Esophagus muscularis mucosa (tissue), 4 donors: ENCODE measurements around the gene NDUFAF8. TPM values are rescaled to one million over a fixed set of nuclear protein-coding genes. Genes with fewer than 3 reads are reported as not detected.

Source experiments
- DNase-seq: peaks from one replicate; pipeline ENCODE4 v3.0.0-alpha.2; 2017; ENCODE audit errors: extremely low spot score
- H3K27ac ChIP-seq, 4 donors: fragments of 200-600 bp; sonication (generic); replicated peaks in 1 of 4; 1 replicate in 3 of 4; 2 replicates in 1 of 4; pipeline ENCODE4 v1.5.1; 2016 to 2019; ENCODE audit warnings: mild to moderate bottlenecking in 1 of 4
- H3K27me3 ChIP-seq, 4 donors: fragments of 200-600 bp; sonication (generic); one replicate each; pipeline versions ENCODE4 v1.5.1 to v1.6.0; 2016 to 2019
- H3K36me3 ChIP-seq, 4 donors: fragments of 200-600 bp; sonication (generic); one replicate each; pipeline ENCODE4 v1.5.1; 2016 to 2019
- H3K4me1 ChIP-seq, 4 donors: fragments of 200-600 bp; sonication (generic); one replicate each; pipeline ENCODE4 v1.5.1; 2016 to 2019
- H3K4me3 ChIP-seq, 4 donors: fragments of 200-600 bp; sonication (generic); 1 replicate in 2 of 4; 2 replicates in 2 of 4; pipeline ENCODE4 v1.5.1; 2016 to 2019; ENCODE audit warnings: mild to moderate bottlenecking in 4 of 4, moderate library complexity in 1 of 4
- H3K9me3 ChIP-seq, 4 donors: fragments of 200-600 bp; sonication (generic); 1 replicate in 3 of 4; 2 replicates in 1 of 4; pipeline ENCODE4 v1.5.1; 2016 to 2019
- CTCF ChIP-seq, 3 experiments: fragments of 200-600 bp in 2 of 3; fragments of 450-650 bp in 1 of 3; sonication (generic) in 2 of 3; IDR thresholded peaks; one replicate each; pipeline ENCODE4 v1.5.1; 2017 to 2019; ENCODE audit warnings: antibody characterized with exemption in 3 of 3, mild to moderate bottlenecking in 2 of 3, moderate library complexity in 1 of 3
- EP300 ChIP-seq: sonication (generic); formaldehyde crosslinking; IDR thresholded peaks from one replicate; pipeline ENCODE4 v1.6.1; 2017; ENCODE audit warnings: antibody characterized with exemption
- POLR2A ChIP-seq: fragments of 450-650 bp; IDR thresholded peaks from one replicate; pipeline ENCODE4 v1.6.1; 2017; ENCODE audit warnings: antibody characterized with exemption, moderate library complexity, mild to moderate bottlenecking, low read depth
- POLR2AphosphoS5 ChIP-seq, 2 donors: sonication (generic); formaldehyde crosslinking; IDR thresholded peaks; one replicate each; pipeline ENCODE4 v1.6.1; 2017; ENCODE audit warnings: antibody characterized with exemption in 2 of 2
- WGBS: methylation state at CpG from one replicate; pipeline ENCODE4 v1.1.5; 2018; 5-methylcytosine and 5-hydroxymethylcytosine counted together
- intact Hi-C: fragments of 100-400 bp; cut with DNase I; formaldehyde crosslinking; loops from one replicate; pipeline ENCODE4 v1.15.1; 2023
- total RNA-seq, 4 donors: library from RNA; depleted of rRNA; stranded (reverse); fragments of >200 nt; gene quantifications; one replicate each; pipeline versions ENCODE4 v1.1.0 to v1.2.1, GENCODE V29; 2016

Gene NDUFAF8
- total RNA-seq, 4 donors from 2014 or later = 34.6 to 54.8 (median 40.4) TPM

GRCh38 chr17:81191646-81192045 is 47.5 kb upstream of the NDUFAF8 start:
- H3K27me3 ChIP-seq = no peaks in the 10 kb centered on the region
- H3K27ac ChIP-seq = no peak overlapping the region
- intact Hi-C loops = no loop called here
- DNase-seq = no peak
- no peak overlapping the region for H3K4me3 ChIP-seq
- TF ChIP-seq CTCF (IDR thresholded peaks at IDR 0.05) (no peak), POLR2AphosphoS5 (IDR thresholded peaks at IDR 0.05) (no peak), POLR2A (no peak), EP300 (no peak)
- H3K36me3 ChIP-seq = peaks cover 0 to 56% (median 26%) of the 10 kb centered on the region in 4 donors
- peaks cover 0 to 17% (median under 1%) of the 10 kb centered on the region in 4 donors for H3K4me1 ChIP-seq
- WGBS = 82% methylated on average over 3 of the region's 14 CpGs
- H3K9me3 ChIP-seq = no peaks in the 10 kb centered on the region

- DNase-seq = no peak
- peaks cover 0 to 62% (median 29%) of the 10 kb centered on the region in 4 donors for H3K36me3 ChIP-seq
- TF ChIP-seq POLR2A = no peak
- no peak for TF ChIP-seq CTCF (IDR thresholded peaks at IDR 0.05)
- no peak for TF ChIP-seq POLR2AphosphoS5 (IDR thresholded peaks at IDR 0.05)
- TF ChIP-seq EP300 = no peak
- no peak overlapping the region for H3K4me3 ChIP-seq
- H3K9me3 ChIP-seq = no peaks in the 10 kb centered on the region
- intact Hi-C loops = no loop called here
- H3K27me3 ChIP-seq = no peaks in the 10 kb centered on the region
- 85% methylated on average over 22 of the region's 34 CpGs for WGBS
- H3K4me1 ChIP-seq = peaks cover 0 to 19% (median 2%) of the 10 kb centered on the region in 4 donors
- H3K27ac ChIP-seq = no peak overlapping the region
Observed at GRCh38 chr17:81192386-81193050, 46.6 kb upstream of the NDUFAF8 start.

- no peaks in the 10 kb centered on the region for H3K9me3 ChIP-seq
- peaks cover 0 to 19% (median 3%) of the 10 kb centered on the region in 4 donors for H3K4me1 ChIP-seq
- no peak for DNase-seq
- 91% methylated on average over 4 of the region's 17 CpGs for WGBS
- no peak for TF ChIP-seq POLR2A
- no peak for TF ChIP-seq POLR2AphosphoS5 (IDR thresholded peaks at IDR 0.05)
- TF ChIP-seq EP300 = no peak
- TF ChIP-seq CTCF (IDR thresholded peaks at IDR 0.05) = no peak
- H3K27me3 ChIP-seq = no peaks in the 10 kb centered on the region
- H3K4me3 ChIP-seq = no peak overlapping the region
- peaks cover 0 to 68% (median 34%) of the 10 kb centered on the region in 4 donors for H3K36me3 ChIP-seq
- intact Hi-C loops = no loop called here
- H3K27ac ChIP-seq = no peak overlapping the region
Observed at GRCh38 chr17:81193051-81193410, 46.1 kb upstream of the NDUFAF8 start.

- no peaks in the 10 kb centered on the region for H3K27me3 ChIP-seq
- H3K4me1 ChIP-seq = peaks cover 0 to 19% (median 4%) of the 10 kb centered on the region in 4 donors
- TF ChIP-seq POLR2AphosphoS5 (IDR thresholded peaks at IDR 0.05) (no peak), CTCF (IDR thresholded peaks at IDR 0.05) (no peak), POLR2A (no peak), EP300 (no peak)
- no peaks in the 10 kb centered on the region for H3K9me3 ChIP-seq
- DNase-seq = no peak
- H3K4me3 ChIP-seq = no peak overlapping the region
- peaks cover 0 to 74% (median 38%) of the 10 kb centered on the region in 4 donors for H3K36me3 ChIP-seq
- 94% methylated on average over 20 of the region's 38 CpGs for WGBS
- intact Hi-C loops = no loop called here
- no peak overlapping the region for H3K27ac ChIP-seq
Observed at GRCh38 chr17:81193470-81194224, 45.5 kb upstream of the NDUFAF8 start.
